HepG2 (cell line): Measurements from ENCODE around the gene IBSP.

Experiments
- FOXP1 ChIP-seq, 2 experiments: fragments of 450-650 bp in 1 of 2; IDR thresholded peaks; 2 replicates each; pipeline ENCODE4 v1.6.1; 2017 to 2018; ENCODE audit warnings: antibody characterized with exemption in 1 of 2
- HOXD1 ChIP-seq: sonication (generic); formaldehyde crosslinking; IDR thresholded peaks from 2 replicates; pipeline ENCODE4 v1.5.0; 2020; ENCODE audit warnings: missing genetic modification reagents
- MAFG ChIP-seq: sonication (generic); formaldehyde crosslinking; IDR thresholded peaks from 2 replicates; pipeline ENCODE4 v1.5.1; 2020; ENCODE audit warnings: mild to moderate bottlenecking, missing genetic modification reagents
- MTF2 ChIP-seq: sonication (generic); formaldehyde crosslinking; IDR thresholded peaks from 2 replicates; pipeline ENCODE4 v1.5.0; 2020; ENCODE audit warnings: missing genetic modification reagents, borderline replicate concordance
- NFYB ChIP-seq: sonication (generic); formaldehyde crosslinking; IDR thresholded peaks from 2 replicates; pipeline ENCODE4 v1.4.0; 2020; ENCODE audit warnings: missing genetic modification reagents
- POLR2AphosphoS2 ChIP-seq: IDR thresholded peaks from 2 replicates; pipeline ENCODE4 v1.6.1; 2011; ENCODE audit warnings: low read depth, low read length, improper control_type of control experiment
- SMC3 ChIP-seq: IDR thresholded peaks from 2 replicates; pipeline ENCODE4 v1.6.1; 2011; ENCODE audit warnings: low read length, improper control_type of control experiment
- ZBTB21 ChIP-seq: sonication (generic); formaldehyde crosslinking; IDR thresholded peaks from 2 replicates; pipeline ENCODE4 v1.4.0; 2020; ENCODE audit warnings: missing genetic modification reagents
- ZBTB33 ChIP-seq: sonication (generic); formaldehyde crosslinking; IDR thresholded peaks from 2 replicates; pipeline ENCODE4 v1.4.0; 2020; ENCODE audit warnings: missing genetic modification reagents
- ZKSCAN1 ChIP-seq: fragments of 150-350 bp; IDR thresholded peaks from 2 replicates; pipeline ENCODE4 v1.6.1; 2014; ENCODE audit warnings: low read length
- ZNF205 ChIP-seq: IDR thresholded peaks from 2 replicates; pipeline ENCODE4 v1.6.1; 2018; ENCODE audit warnings: missing biosample characterization, missing genetic modification reagents
- ZNF639 ChIP-seq: conservative IDR thresholded peaks from 2 replicates; pipeline ENCODE4 v1.6.1; 2018; ENCODE audit warnings: missing genetic modification reagents
- ZNF781 ChIP-seq: sonication (generic); formaldehyde crosslinking; IDR thresholded peaks from 2 replicates; pipeline ENCODE4 v1.5.1; 2020; ENCODE audit warnings: borderline replicate concordance, mild to moderate bottlenecking, missing genetic modification reagents; ENCODE audit errors: not compliant biosample characterization
- ZNF816 ChIP-seq: sonication (generic); formaldehyde crosslinking; IDR thresholded peaks from 2 replicates; pipeline ENCODE4 v1.8.0; 2022; ENCODE audit warnings: missing genetic modification reagents, mild to moderate bottlenecking, borderline replicate concordance

GRCh38 chr4:87832669-87833068 is 33.3 kb downstream of the IBSP start, which contains the start of gene MEPE:
- TF ChIP-seq MTF2 (CRISPR knock-in tag) (no peak), ZNF816 (CRISPR knock-in tag) (no peak), ZNF781 (no peak), ZBTB21 (no peak), ZKSCAN1 (no peak), ZBTB33 (CRISPR knock-in tag) (no peak), MAFG (CRISPR knock-in tag) (no peak), ZNF205 (CRISPR knock-in tag) (no peak), HOXD1 (no peak), NFYB (CRISPR knock-in tag) (no peak), POLR2AphosphoS2 (no peak), FOXP1 (IDR thresholded peaks at IDR 0.05) (no peak), FOXP1 (CRISPR knock-in tag; IDR thresholded peaks at IDR 0.05) (no peak), ZNF639 (CRISPR knock-in tag) (no peak), SMC3 (no peak)
